GM12878 (cell line): ENCODE results near the gene NXN.
"Not testable (repeated sequence)": the region's sequence is repeated elsewhere in the genome, so short reads cannot be mapped to it uniquely, and the experiment has no call there.

Experiments
- CHD4 ChIP-seq: fragments of 200-600 bp; sonication (generic); IDR thresholded peaks from 2 replicates; pipeline ENCODE4 v1.6.1; 2016; ENCODE audit warnings: mild to moderate bottlenecking
- KDM1A ChIP-seq: fragments of 200-600 bp; sonication (generic); IDR thresholded peaks from 2 replicates; pipeline ENCODE4 v1.6.1; 2016; ENCODE audit warnings: borderline replicate concordance
- KLF5 ChIP-seq: fragments of 450-650 bp; IDR thresholded peaks from 2 replicates; pipeline ENCODE4 v1.6.1; 2014; ENCODE audit warnings: mild to moderate bottlenecking; ENCODE audit not compliant: partially characterized antibody
- NFIC ChIP-seq: IDR thresholded peaks from 2 replicates; pipeline ENCODE4 v1.6.1; 2012; ENCODE audit warnings: low read depth, mild to moderate bottlenecking, inconsistent platforms, low read length, moderate library complexity
- POLR2AphosphoS5 ChIP-seq: IDR thresholded peaks from 2 replicates; pipeline ENCODE4 v1.6.1; 2011; ENCODE audit warnings: mild to moderate bottlenecking, low read length, inconsistent platforms
- RCOR1 ChIP-seq: conservative IDR thresholded peaks from 2 replicates; pipeline ENCODE4 v1.6.1; 2012; ENCODE audit warnings: low read depth, low read length, improper control_type of control experiment
- SMAD1 ChIP-seq: fragments of 450-650 bp; IDR thresholded peaks from 2 replicates; pipeline ENCODE4 v1.6.1; 2018; ENCODE audit warnings: mild to moderate bottlenecking, low read depth; ENCODE audit not compliant: partially characterized antibody
- ZNF274 ChIP-seq: IDR thresholded peaks from one replicate; pipeline ENCODE4 v1.8.0; 2011; ENCODE audit not compliant: insufficient read length, insufficient read depth
- TF ChIP-seq, protein P1 (sequence below), 3 experiments: IDR thresholded peaks in 2 of 3; conservative IDR thresholded peaks in 1 of 3; 2 replicates each; pipeline ENCODE4 v1.5.1; 2011; ENCODE audit warnings: low read depth in 3 of 3, low read length in 3 of 3, mild to moderate bottlenecking in 3 of 3, control low read depth in 2 of 3, moderate library complexity in 2 of 3, inconsistent platforms in 1 of 3, mixed read lengths in 1 of 3; ENCODE audit not compliant: control insufficient read depth in 2 of 3, insufficient read depth in 1 of 3; ENCODE audit errors: extremely low read depth in 1 of 3

DNA sequence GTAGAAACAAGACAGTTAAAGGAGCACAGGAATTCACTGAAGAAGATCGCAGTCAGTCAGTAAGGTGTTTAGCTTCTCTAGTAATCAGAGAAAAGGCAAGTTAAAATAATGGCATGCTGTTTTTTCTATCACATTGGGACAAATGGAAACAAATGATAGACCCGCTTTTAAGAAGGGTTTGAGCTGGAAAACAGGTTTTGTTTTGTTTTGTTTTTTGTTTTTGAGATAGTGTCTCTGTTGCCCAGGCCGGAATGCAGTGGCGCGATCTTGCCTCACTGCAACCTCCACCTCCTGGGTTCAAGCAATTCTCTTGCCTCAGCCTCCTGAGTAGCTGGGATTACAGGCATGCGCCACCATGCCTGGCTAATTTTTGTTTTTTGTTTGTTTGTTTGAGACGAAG lies 193.7 kb downstream of the NXN start:
- TF ChIP-seq KLF5, POLR2AphosphoS5, ZNF274, NFIC, SMAD1, RCOR1, CHD4, KDM1A: not testable (repeated sequence)
- TF ChIP-seq, protein P1, sequence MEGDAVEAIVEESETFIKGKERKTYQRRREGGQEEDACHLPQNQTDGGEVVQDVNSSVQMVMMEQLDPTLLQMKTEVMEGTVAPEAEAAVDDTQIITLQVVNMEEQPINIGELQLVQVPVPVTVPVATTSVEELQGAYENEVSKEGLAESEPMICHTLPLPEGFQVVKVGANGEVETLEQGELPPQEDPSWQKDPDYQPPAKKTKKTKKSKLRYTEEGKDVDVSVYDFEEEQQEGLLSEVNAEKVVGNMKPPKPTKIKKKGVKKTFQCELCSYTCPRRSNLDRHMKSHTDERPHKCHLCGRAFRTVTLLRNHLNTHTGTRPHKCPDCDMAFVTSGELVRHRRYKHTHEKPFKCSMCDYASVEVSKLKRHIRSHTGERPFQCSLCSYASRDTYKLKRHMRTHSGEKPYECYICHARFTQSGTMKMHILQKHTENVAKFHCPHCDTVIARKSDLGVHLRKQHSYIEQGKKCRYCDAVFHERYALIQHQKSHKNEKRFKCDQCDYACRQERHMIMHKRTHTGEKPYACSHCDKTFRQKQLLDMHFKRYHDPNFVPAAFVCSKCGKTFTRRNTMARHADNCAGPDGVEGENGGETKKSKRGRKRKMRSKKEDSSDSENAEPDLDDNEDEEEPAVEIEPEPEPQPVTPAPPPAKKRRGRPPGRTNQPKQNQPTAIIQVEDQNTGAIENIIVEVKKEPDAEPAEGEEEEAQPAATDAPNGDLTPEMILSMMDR (IDR thresholded peaks at IDR 0.05 in 2 of 3, conservative IDR thresholded peaks at IDR 0.05 in 1 of 3; ENCODE audit: control insufficient read depth in 2 of 3, extremely low read depth in 1 of 3, insufficient read depth in 1 of 3, low read depth in 3 of 3, low read length in 3 of 3), result not testable (repeated sequence)
